RKO (cell line): ENCODE results near the gene CR2.
"Not testable (repeated sequence)": the region's sequence is repeated elsewhere in the genome, so short reads cannot be mapped to it uniquely, and the experiment has no call there.

Experiments
- DNase-seq: peaks from one replicate; pipeline ENCODE4 v3.0.0-alpha.2; 2016; ENCODE audit warnings: low spot score

CR2 gene

DNA sequence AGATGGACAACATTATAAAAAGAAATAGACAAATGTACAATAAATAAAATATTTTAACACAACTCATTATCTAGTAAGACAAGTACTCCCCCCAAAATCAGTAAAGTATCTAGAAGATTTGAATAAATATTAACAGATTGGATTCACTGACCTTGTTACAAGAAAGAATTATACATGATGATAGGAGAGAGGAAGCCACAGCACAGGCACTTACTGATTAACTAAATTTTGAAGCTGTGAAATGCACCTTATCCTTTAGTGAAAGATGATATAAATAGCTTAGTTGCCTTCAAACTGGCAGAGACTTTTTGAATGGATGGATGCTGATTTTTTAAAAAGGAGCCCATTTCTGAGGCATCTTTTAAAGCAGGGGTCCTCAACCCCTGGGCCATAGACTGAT, 50.3 kb downstream of the CR2 start:
- no peak for DNase-seq

DNA sequence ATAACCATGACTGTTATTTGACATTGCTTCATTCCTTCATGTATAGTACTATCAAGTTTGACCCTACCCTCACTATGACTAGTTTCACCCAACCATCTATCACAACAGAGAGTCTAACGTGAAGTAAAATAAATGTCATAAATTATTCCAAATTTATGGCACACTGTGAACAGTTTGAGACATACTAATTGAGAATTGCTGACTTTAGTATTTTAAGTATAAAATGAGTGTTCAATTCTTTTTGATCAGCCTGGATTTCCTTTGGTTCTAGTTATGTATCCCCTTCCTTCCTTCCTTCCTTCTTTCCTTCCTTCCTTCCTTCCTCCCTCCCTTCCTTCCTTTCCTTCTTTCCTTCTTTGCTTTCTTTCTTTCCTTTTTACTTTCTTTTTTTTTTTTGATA, 56.3 kb downstream of the CR2 start:
- DNase-seq = no peak

DNA sequence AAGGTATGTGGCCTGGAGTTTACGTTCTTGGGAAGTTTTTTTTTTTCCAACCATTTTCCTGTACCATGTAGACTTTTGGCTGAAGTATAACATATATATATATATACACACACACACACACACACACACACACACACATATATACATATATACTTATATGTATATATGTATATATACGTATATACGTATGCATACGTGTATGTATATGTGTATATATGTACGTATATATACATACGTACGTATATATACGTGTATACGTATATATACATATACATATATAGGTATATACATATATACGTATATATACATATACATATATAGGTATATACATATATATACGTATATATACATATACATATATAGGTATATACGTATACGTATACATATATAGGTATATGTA, 60.8 kb downstream of the CR2 start:
- no peak for DNase-seq

DNA sequence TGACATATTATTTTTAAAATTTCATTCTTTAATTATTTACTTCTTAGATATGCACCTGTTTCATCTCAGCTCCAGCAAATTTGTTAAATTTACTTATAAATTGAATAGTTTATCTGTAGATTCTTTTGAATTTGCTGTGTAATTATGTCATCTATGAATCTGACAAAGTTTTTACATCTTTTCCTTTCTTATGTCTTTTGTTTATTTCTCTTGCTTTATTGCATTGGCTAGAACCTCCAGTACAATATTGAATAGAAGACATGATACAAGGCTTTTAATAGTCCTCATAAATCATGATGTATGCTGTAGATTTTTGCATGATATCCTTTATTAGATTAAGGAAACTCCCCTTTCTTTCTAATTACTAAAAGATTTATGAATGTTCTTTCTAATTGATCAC, 62.6 kb downstream of the CR2 start:
- DNase-seq = no peak

DNA sequence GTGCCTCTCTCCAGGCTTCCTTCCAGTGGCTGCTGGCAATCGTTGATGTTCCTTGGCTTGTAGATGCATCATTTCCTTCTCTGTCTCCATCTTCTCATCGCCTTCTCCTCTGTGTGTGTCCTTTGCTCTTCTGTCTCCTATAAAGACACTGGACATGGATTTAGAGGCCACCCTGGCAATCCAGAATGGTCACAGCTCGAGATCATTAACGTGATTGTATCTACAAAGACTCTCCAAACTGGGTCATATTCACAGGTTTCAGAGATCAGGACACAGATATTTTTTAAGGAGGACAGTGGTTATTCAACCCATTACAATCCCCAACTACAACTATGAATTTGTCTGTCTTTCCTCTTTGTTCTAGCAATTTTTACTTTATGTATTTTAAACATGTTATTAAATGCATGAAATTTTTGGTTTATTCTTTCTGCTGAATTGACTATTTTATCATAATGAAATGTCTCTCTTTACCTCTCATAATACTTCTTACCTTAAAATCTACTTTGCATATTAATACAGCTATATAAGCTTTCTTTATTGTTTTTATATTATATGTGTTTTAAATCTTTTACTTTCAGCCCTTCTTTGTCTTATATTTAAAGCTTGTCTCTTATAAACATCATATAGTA, 64.6 kb downstream of the CR2 start:
- DNase-seq = no peak

DNA sequence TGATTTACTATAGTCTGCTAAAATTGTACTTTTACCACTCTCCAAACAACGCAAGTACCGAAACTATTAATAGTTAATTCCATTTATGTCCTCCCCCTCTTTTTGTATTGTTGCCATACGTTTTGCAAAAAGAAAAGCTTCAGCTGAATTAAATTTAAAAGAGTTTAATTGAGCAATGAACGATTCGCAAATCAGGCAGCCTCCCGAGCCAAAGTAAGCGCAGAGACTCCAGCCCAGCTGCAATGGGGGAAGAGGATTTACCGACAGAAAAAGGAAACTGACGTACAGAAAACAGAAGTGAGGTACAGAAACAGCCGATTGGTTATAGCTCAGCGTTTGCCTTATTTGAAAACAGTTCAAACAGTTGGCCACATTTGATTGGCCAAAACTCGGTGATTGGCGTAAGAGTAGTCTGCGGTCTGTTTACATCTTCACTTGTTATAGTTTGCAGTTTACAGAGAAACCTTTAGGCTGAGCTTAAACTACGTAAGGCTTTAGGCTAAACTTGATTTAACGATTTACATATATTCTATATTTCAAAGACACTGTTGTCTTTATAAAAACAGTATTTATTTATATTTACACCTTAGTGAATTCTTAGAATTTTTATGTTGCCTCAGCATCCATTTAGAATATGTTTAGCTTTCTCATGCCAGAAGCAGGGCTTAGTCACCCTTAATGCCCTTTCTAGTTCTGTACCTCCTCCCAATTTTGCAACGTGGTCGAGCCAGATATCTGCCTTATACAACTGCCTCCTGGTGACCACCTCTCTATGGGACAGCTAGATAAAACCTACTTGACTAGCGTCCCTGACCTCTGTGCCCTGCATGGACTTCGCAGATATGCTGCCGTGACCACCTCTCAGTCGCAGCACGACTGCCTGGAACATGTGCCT, 65.6 kb downstream of the CR2 start:
- no peak for DNase-seq

DNA sequence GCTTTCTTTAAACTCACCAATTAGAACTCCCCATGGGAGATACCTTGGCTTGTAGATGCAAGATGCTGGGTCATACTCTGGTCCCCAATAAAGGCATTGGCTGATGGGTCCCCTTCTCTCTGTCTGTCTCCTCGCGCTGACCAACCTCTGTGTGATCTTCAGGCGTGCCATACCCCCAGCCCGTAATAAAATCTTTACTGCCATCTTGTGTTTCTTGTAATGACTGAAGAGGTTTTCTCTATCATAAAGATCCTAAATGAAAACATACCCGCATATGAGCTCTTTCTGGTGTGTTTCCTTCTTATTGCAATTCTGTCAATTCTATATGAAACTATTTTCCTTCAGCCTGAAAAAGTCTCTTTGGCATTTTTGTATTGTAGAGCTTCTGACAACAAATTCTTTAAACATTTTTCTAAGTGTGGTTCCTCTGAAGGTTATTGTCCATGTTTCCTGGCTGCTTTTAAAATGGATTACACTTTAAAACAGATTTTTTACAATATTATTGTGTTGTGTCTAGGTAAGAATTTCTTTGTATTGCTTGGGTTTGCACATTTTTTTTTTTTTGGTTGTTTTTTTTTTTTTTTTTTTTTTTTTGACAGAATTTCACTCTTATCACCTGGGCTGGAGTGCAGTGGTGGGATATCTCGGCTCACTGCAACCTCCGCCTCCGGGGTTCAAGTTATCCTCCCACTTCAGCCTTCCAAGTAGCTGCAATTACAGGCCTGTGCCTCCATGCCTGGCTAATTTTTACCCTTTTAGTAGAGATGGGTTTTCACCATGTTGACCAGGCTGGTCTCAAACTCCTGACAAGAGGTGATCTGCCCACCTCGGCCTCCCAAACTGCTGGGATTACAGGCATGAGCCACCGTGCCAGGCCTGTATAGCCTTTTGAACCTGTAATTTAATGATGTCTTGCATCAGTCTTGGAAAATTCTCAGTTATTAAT, 66.5 kb downstream of the CR2 start:
- not testable (repeated sequence) for DNase-seq

DNA sequence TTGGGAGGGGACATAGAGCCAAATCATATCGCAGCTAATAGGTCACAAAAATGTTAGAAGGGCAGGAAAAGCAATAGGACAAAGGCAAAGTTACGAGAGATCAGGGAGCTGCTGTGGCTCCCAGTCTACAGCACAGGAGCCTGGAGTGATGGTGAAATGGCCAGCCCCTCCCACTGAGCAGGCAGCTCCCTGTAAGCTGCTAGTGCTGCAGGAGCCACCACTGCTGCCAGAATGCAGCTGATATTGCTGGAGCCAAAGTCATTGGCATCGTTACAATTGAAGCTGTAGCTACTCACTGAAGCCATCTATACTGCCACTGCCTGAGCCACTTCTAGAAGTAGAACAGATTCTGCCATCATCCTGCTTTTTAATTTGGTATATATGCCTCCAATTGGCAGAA, 71.1 kb downstream of the CR2 start:
- not testable (repeated sequence) for DNase-seq

DNA sequence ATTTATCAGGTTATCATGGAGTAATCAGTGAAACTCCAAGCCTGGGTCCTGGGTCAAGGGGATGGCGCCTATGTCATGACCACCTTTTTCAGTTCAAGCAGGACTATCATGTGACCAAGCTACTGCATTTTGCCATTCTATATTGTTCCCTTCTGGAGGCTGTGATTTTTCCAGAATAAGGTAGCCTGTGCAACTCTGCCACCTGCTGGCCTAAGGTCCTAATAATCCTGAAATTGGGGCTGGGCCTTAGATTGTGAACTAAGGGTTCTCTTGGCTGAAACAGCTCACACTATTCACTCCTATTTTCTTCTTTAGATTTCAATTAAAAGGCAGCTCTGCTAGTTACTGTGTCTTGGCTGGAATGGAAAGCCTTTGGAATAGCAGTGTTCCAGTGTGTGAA, 74.3 kb downstream of the CR2 start:
- DNase-seq = not testable (repeated sequence)

DNA sequence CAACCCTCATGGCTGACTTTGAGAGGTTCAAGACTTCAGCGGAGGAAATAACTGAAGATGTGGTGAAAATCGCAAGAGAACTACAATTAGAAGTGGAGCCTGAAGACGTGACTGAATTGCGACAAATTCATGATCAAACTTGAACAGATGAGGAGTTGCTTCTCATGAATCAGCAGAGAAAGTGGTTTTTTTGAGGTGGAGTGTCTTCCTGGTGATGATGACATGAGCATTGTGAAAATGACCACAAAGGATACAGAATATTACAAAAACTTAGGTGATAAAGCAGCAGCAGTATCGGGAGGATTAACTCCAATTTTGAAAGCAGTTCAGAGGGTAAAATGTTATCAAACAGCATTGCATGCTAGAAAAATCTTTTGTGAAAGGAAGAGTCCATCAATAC, 82.1 kb downstream of the CR2 start:
- DNase-seq = not testable (repeated sequence)
